ENCODE data around the gene TMEM59.
A peak's percentile ranks its signal among the peaks of the same experiment; 100 is the strongest.

The TMEM59 gene

GRCh38 chr1:54094001-54094729 lies 41.2 kb upstream of the TMEM59 start:
- no peak for TF ChIP-seq CTCF (IDR thresholded peaks at IDR 0.05; ENCODE audit: control insufficient read depth, insufficient read depth, low read depth, low read length, missing control alignments)
- no peak overlapping the region for H3K4me3 ChIP-seq (ENCODE audit: control insufficient read depth, low read depth, low read length)
- DNase-seq (ENCODE audit: low read depth) = no peak

GRCh38 chr1:54091666-54092065 lies 38.7 kb upstream of the TMEM59 start:
- no peak overlapping the region for H3K4me3 ChIP-seq (ENCODE audit: control insufficient read depth, low read depth, low read length)
- no peak for DNase-seq (ENCODE audit: low read depth)
- no peak for TF ChIP-seq CTCF (IDR thresholded peaks at IDR 0.05; ENCODE audit: control insufficient read depth, insufficient read depth, low read depth, low read length, missing control alignments)

- no peak overlapping the region for H3K4me3 ChIP-seq (ENCODE audit: control insufficient read depth, low read depth, low read length)
- no peak for DNase-seq (ENCODE audit: low read depth)
- no peak for TF ChIP-seq CTCF (IDR thresholded peaks at IDR 0.05; ENCODE audit: control insufficient read depth, insufficient read depth, low read depth, low read length, missing control alignments)
Observed at GRCh38 chr1:54088385-54088784, 35.4 kb upstream of the TMEM59 start.

GRCh38 chr1:54086754-54087153 lies 33.8 kb upstream of the TMEM59 start:
- TF ChIP-seq CTCF (IDR thresholded peaks at IDR 0.05; ENCODE audit: control insufficient read depth, insufficient read depth, low read depth, low read length, missing control alignments) = no peak
- no peak overlapping the region for H3K4me3 ChIP-seq (ENCODE audit: control insufficient read depth, low read depth, low read length)
- no peak for DNase-seq (ENCODE audit: low read depth)

GRCh38 chr1:54084794-54085193 lies 31.8 kb upstream of the TMEM59 start:
- DNase-seq (ENCODE audit: low read depth) = no peak
- H3K4me3 ChIP-seq (ENCODE audit: control insufficient read depth, low read depth, low read length) = no peak overlapping the region
- no peak for TF ChIP-seq CTCF (IDR thresholded peaks at IDR 0.05; ENCODE audit: control insufficient read depth, insufficient read depth, low read depth, low read length, missing control alignments)

- peak; percentile 85 for TF ChIP-seq CTCF (IDR thresholded peaks at IDR 0.05; ENCODE audit: control insufficient read depth, insufficient read depth, low read depth, low read length, missing control alignments)
- no peak for DNase-seq (ENCODE audit: low read depth)
- no peak overlapping the region for H3K4me3 ChIP-seq (ENCODE audit: control insufficient read depth, low read depth, low read length)
Observed at GRCh38 chr1:54081306-54082270, 28.6 kb upstream of the TMEM59 start.
